Caco-2 (cell line): ENCODE results near the gene AXIN1. TPM values are rescaled to one million over a fixed set of nuclear protein-coding genes. Genes with fewer than 3 reads are reported as not detected.

Experiments used
- BruUV-seq: library from RNA; stranded (reverse); fragments of 400-500 nt; replicated peaks from 2 replicates; lab custom pipeline; 2021; lab: Mats Ljungman, UMichigan
- CTCF ChIA-PET: fragments of 300-600 bp; sonication (Branson Sonifier 250); formaldehyde crosslinking; loops from one replicate; lab custom pipeline; 2022; ENCODE audit warnings: antibody characterized with exemption; lab: Charles Lee
- POLR2A ChIA-PET: fragments of 300-600 bp; sonication (Branson Sonifier 250); formaldehyde crosslinking; loops from one replicate; lab custom pipeline; 2022; ENCODE audit warnings: antibody characterized with exemption; lab: Charles Lee
- DNase-seq, 2 experiments: peaks; one replicate each; pipeline versions ENCODE4 v3.0.0 to v3.0.0-alpha.2; 2020 to 2022
- H3K27me3 ChIP-seq: replicated peaks from 2 replicates; pipeline ENCODE4 v1.6.0; 2011; ENCODE audit warnings: low read length; ENCODE audit not compliant: control insufficient read depth, insufficient read depth
- H3K36me3 ChIP-seq: 2 replicates; pipeline ENCODE4 v1.5.1; 2011; ENCODE audit warnings: low read length; ENCODE audit not compliant: control insufficient read depth, insufficient read depth
- H3K4me1 ChIP-seq: fragments of 250-450 bp; sonication (Bioruptor Pico); 2 replicates; pipeline ENCODE4 v1.5.1; 2020; ENCODE audit warnings: mild to moderate bottlenecking
- H3K4me3 ChIP-seq: 2 replicates; pipeline ENCODE4 v1.5.1; 2011; ENCODE audit warnings: low read depth, mild to moderate bottlenecking, control low read depth, low read length
- H3K9me3 ChIP-seq: fragments of 250-450 bp; sonication (Bioruptor Pico); 2 replicates; pipeline ENCODE4 v1.5.1; 2020; ENCODE audit warnings: mild to moderate bottlenecking, moderate library complexity
- H3K27ac Mint-ChIP-seq: one replicate; pipeline ENCODE4 v1.8.0; 2022; ENCODE audit warnings: mixed read lengths; ENCODE audit not compliant: unreplicated experiment
- H3K27me3 Mint-ChIP-seq: one replicate; pipeline ENCODE4 v1.8.0; 2022; ENCODE audit warnings: mixed read lengths; ENCODE audit not compliant: insufficient read depth, unreplicated experiment
- H3K36me3 Mint-ChIP-seq: one replicate; pipeline ENCODE4 v1.8.0; 2022; ENCODE audit warnings: mild to moderate bottlenecking, mixed read lengths; ENCODE audit not compliant: insufficient read depth, unreplicated experiment
- H3K4me1 Mint-ChIP-seq: one replicate; pipeline ENCODE4 v1.8.0; 2022; ENCODE audit warnings: low read depth, mixed read lengths; ENCODE audit not compliant: unreplicated experiment
- H3K4me3 Mint-ChIP-seq: one replicate; pipeline ENCODE4 v1.8.0; 2022; ENCODE audit warnings: mild to moderate bottlenecking, moderate library complexity, mixed read lengths; ENCODE audit not compliant: unreplicated experiment
- H3K9me3 Mint-ChIP-seq: one replicate; pipeline ENCODE4 v1.8.0; 2022; ENCODE audit warnings: mixed read lengths; ENCODE audit not compliant: unreplicated experiment
- intact Hi-C: fragments of 100-400 bp; cut with micrococcal nuclease; formaldehyde crosslinking; loops from one replicate; pipeline ENCODE4 v1.10.0; 2022; ENCODE audit not compliant: unreplicated experiment
- total RNA-seq: library from RNA; stranded (reverse); gene quantifications from 2 replicates; pipeline ENCODE4 v1.2.3, GENCODE V29; 2022
- TF ChIP-seq, protein P1 (sequence below), 2 experiments: fragments of 200-600 bp in 1 of 2; IDR thresholded peaks; 1 replicate in 1 of 2; 2 replicates in 1 of 2; pipeline versions ENCODE4 v1.5.1 to v1.8.0; 2011 to 2022; ENCODE audit warnings: antibody characterized with exemption in 1 of 2, control low read depth in 1 of 2, inconsistent platforms in 1 of 2, low read depth in 1 of 2, low read length in 1 of 2, mild to moderate bottlenecking in 1 of 2, moderate library complexity in 1 of 2; ENCODE audit not compliant: insufficient read depth in 1 of 2, severe bottlenecking in 1 of 2, unreplicated experiment in 1 of 2

Gene AXIN1
- total RNA-seq, 1 experiment from 2014 or later = 34.5 TPM

DNA sequence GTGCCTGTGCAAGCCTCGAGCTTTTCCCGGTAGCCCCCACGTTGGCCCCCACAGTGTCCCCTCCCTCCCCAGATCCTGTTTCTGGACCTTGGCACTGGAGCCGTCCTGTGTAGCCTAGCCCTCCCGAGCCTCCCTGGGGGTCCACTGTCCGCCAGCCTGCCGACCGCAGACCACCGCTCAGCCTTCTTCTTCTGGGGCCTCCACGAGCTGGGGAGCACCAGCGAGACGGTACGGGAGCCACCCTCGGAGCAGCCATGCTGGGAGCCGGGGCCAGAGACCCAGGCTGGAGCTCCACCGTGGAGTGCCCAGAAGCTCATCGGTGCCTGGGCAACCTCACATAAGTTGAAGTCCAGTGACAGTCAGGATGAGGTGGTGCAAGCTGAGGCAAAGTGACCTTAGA lies 88.6 kb downstream of the AXIN1 start:
- BruUV-seq = no TSS peak
- no peak overlapping the region for H3K4me3 ChIP-seq
- peaks cover 12% of the 10 kb centered on the region for H3K36me3 Mint-ChIP-seq
- H3K27ac Mint-ChIP-seq = no peak overlapping the region
- no peaks in the 10 kb centered on the region for H3K9me3 ChIP-seq
- H3K9me3 Mint-ChIP-seq = no peaks in the 10 kb centered on the region
- ChIA-PET POLR2A (interaction anchor here (0.5 kb wide), 1 partner anchor 20 kb away, joined by 9 read pairs; no protein-coding TSS in a partner anchor), CTCF (no interaction called here)
- DNase-seq = no peak
- no peaks in the 10 kb centered on the region for H3K36me3 ChIP-seq
- no peaks in the 10 kb centered on the region for H3K4me1 Mint-ChIP-seq
- no peaks in the 10 kb centered on the region for H3K27me3 ChIP-seq
- intact Hi-C loops = no loop called here
- no peak overlapping the region for H3K4me3 Mint-ChIP-seq
- TF ChIP-seq, protein P1, sequence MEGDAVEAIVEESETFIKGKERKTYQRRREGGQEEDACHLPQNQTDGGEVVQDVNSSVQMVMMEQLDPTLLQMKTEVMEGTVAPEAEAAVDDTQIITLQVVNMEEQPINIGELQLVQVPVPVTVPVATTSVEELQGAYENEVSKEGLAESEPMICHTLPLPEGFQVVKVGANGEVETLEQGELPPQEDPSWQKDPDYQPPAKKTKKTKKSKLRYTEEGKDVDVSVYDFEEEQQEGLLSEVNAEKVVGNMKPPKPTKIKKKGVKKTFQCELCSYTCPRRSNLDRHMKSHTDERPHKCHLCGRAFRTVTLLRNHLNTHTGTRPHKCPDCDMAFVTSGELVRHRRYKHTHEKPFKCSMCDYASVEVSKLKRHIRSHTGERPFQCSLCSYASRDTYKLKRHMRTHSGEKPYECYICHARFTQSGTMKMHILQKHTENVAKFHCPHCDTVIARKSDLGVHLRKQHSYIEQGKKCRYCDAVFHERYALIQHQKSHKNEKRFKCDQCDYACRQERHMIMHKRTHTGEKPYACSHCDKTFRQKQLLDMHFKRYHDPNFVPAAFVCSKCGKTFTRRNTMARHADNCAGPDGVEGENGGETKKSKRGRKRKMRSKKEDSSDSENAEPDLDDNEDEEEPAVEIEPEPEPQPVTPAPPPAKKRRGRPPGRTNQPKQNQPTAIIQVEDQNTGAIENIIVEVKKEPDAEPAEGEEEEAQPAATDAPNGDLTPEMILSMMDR (IDR thresholded peaks at IDR 0.05; ENCODE audit: insufficient read depth in 1 of 2, low read depth in 1 of 2, low read length in 1 of 2, severe bottlenecking in 1 of 2, unreplicated experiment in 1 of 2) = no peak
- H3K4me1 ChIP-seq = no peaks in the 10 kb centered on the region
- no peaks in the 10 kb centered on the region for H3K27me3 Mint-ChIP-seq

DNA sequence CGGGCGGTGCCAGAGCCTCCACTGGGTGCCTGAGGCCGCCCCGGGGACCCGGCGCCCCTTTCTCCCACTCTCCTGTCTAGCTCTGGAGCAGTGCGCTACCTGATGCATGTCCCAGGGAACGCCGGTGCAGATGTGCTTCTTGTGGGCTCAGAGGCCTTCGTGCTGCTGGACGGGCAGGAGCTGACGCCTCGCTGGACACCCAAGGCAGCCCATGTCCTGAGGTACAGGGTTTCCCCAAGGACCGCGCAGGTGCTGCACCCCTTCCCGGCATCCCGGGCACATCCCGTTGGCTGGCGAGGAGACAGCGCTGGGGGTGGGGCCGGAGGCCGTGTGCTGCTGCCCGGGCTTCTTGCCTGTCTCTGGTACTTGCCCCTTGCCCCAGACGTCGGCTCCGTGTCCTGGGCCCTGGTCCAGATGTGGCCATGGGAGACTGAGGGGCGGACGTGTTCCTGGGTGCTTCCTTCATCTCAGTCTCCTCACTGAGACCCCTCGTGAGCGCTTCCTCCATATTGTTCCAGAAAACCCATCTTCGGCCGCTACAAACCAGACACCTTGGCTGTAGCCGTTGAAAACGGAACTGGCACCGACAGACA lies 89.2 kb downstream of the AXIN1 start:
- H3K36me3 ChIP-seq = no peaks in the 10 kb centered on the region
- POLR2A ChIA-PET = no interaction called here
- intact Hi-C loops = no loop called here
- Mint-ChIP-seq H3K27me3 (no peaks in the 10 kb centered on the region), H3K4me3 (no peak overlapping the region), H3K4me1 (no peaks in the 10 kb centered on the region), H3K9me3 (no peaks in the 10 kb centered on the region), H3K36me3 (peaks cover 12% of the 10 kb centered on the region), H3K27ac (no peak overlapping the region)
- no peak overlapping the region for H3K4me3 ChIP-seq
- BruUV-seq = no TSS peak
- DNase-seq = no peak
- CTCF ChIA-PET = no interaction called here
- H3K4me1 ChIP-seq = no peaks in the 10 kb centered on the region
- no peaks in the 10 kb centered on the region for H3K27me3 ChIP-seq
- H3K9me3 ChIP-seq = no peaks in the 10 kb centered on the region
- TF ChIP-seq, protein P1 (IDR thresholded peaks at IDR 0.05; ENCODE audit: insufficient read depth in 1 of 2, low read depth in 1 of 2, low read length in 1 of 2, severe bottlenecking in 1 of 2, unreplicated experiment in 1 of 2) = no peak

DNA sequence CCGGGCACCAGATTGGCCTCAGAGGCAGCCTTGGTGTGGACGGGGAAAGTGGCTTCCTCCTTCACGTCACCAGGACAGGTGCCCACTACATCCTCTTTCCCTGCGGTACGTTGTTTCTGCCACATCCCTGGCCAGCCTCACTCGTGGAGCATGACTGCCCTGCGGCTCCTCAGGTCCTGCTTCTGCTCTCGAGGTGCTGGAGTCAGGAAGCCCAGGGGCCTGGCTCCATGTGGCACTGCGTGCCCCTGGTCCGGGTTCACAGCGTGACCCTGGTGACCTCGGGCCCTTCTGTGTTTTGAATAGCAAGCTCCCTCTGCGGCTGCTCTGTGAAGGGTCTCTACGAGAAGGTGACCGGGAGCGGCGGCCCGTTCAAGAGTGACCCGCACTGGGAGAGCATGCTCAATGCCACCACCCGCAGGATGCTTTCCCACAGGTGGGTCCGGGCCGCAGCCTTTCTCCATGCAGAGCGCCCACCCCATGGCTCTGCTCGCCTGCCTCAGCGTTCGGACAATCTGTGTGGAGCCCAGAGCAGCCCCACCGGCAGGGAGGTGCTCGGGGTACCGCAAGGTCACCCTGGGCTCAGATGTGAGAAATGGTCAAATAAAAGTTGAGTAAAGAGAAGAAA lies 90.3 kb downstream of the AXIN1 start:
- no peak overlapping the region for H3K27ac Mint-ChIP-seq
- H3K9me3 Mint-ChIP-seq = no peaks in the 10 kb centered on the region
- no TSS peak for BruUV-seq
- no peaks in the 10 kb centered on the region for H3K4me1 Mint-ChIP-seq
- H3K4me1 ChIP-seq = no peaks in the 10 kb centered on the region
- intact Hi-C loops = no loop called here
- TF ChIP-seq, protein P1 (IDR thresholded peaks at IDR 0.05; ENCODE audit: insufficient read depth in 1 of 2, low read depth in 1 of 2, low read length in 1 of 2, severe bottlenecking in 1 of 2, unreplicated experiment in 1 of 2) = no peak
- H3K36me3 Mint-ChIP-seq = peaks cover 12% of the 10 kb centered on the region
- H3K9me3 ChIP-seq = no peaks in the 10 kb centered on the region
- H3K4me3 ChIP-seq = no peak overlapping the region
- CTCF ChIA-PET = no interaction called here
- POLR2A ChIA-PET = no interaction called here
- no peaks in the 10 kb centered on the region for H3K27me3 Mint-ChIP-seq
- H3K27me3 ChIP-seq = no peaks in the 10 kb centered on the region
- H3K4me3 Mint-ChIP-seq = no peak overlapping the region
- H3K36me3 ChIP-seq = no peaks in the 10 kb centered on the region
- no peak for DNase-seq
